ENCODE data around the gene RFPL1. TPM values are rescaled to one million over a fixed set of nuclear protein-coding genes. Genes with fewer than 3 reads are reported as not detected.

The RFPL1 gene
- total and polyA plus RNA-seq, 2 experiments from 2014 or later, result not detected

DNA sequence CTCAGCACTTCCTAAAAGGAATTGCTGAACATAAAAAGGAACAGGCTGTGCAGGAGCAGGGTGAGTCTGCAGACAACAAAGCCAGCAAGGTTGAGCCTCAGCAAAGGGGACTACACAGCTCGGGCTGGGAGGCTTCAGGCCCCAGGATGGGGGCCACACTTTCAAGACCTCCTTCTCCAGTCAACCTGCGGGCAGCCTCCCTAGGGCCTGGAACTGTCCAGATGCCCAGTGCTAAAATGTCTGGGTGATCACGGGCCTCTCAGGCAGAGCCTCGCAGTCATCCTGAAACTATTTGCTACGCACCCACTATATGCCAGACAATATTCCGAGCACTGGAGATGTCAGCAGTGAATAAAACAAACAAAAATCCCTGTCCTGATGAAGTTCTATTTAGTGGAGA, 37.7 kb downstream of the RFPL1 start:
- H3K4me1 ChIP-seq (ENCODE audit: insufficient read depth), result peaks cover 21% of the 10 kb centered on the region
- H3K4me3 ChIP-seq, result no peak overlapping the region
- H3K27me3 ChIP-seq (ENCODE audit: insufficient read depth), result peaks cover 40% of the 10 kb centered on the region
- Mint-ChIP-seq H3K27me3 (ENCODE audit: insufficient read depth, low read depth, poor library complexity) (peaks cover 50% of the 10 kb centered on the region), H3K4me1 (peaks cover 26% of the 10 kb centered on the region), H3K36me3 (ENCODE audit: low read depth) (peaks cover 4% of the 10 kb centered on the region; the same call in 2 of the 3 replicates), H3K9me3 (peaks cover 5% of the 10 kb centered on the region; the same call in 2 of the 3 replicates), H3K4me3 (no peak overlapping the region), H3K27ac (no peak overlapping the region)
- H3K4me2 ChIP-seq, result no peak overlapping the region
- ATAC-seq (no peak), DNase-seq (ENCODE audit: low spot score) (peak; percentile 28)
- H3K9me2 ChIP-seq (ENCODE audit: insufficient read depth), result no peaks in the 10 kb centered on the region
- no peaks in the 10 kb centered on the region for H3K36me3 ChIP-seq (ENCODE audit: insufficient read depth)
- H3F3A ChIP-seq (replicated peaks; ENCODE audit: low read depth), result 0 out of 2 replicates have a peak, but pooled peaks cover 3% of the 10 kb centered on the region
- H3K27ac ChIP-seq (ENCODE audit: low read depth), result no peak overlapping the region
- H2AFZ ChIP-seq, result no peak overlapping the region
- H3K79me2 ChIP-seq (replicated peaks; ENCODE audit: insufficient read depth), result no peaks in the 10 kb centered on the region
- TF ChIP-seq, protein P1, sequence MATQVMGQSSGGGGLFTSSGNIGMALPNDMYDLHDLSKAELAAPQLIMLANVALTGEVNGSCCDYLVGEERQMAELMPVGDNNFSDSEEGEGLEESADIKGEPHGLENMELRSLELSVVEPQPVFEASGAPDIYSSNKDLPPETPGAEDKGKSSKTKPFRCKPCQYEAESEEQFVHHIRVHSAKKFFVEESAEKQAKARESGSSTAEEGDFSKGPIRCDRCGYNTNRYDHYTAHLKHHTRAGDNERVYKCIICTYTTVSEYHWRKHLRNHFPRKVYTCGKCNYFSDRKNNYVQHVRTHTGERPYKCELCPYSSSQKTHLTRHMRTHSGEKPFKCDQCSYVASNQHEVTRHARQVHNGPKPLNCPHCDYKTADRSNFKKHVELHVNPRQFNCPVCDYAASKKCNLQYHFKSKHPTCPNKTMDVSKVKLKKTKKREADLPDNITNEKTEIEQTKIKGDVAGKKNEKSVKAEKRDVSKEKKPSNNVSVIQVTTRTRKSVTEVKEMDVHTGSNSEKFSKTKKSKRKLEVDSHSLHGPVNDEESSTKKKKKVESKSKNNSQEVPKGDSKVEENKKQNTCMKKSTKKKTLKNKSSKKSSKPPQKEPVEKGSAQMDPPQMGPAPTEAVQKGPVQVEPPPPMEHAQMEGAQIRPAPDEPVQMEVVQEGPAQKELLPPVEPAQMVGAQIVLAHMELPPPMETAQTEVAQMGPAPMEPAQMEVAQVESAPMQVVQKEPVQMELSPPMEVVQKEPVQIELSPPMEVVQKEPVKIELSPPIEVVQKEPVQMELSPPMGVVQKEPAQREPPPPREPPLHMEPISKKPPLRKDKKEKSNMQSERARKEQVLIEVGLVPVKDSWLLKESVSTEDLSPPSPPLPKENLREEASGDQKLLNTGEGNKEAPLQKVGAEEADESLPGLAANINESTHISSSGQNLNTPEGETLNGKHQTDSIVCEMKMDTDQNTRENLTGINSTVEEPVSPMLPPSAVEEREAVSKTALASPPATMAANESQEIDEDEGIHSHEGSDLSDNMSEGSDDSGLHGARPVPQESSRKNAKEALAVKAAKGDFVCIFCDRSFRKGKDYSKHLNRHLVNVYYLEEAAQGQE (IDR thresholded peaks at IDR 0.05; ENCODE audit: unreplicated experiment), result peak; percentile 70
- TF ChIP-seq ZNF114 (CRISPR knock-in tag; IDR thresholded peaks at IDR 0.05), result no peak
- H4K20me1 ChIP-seq (replicated peaks; ENCODE audit: insufficient read depth), result no peaks in the 10 kb centered on the region

DNA sequence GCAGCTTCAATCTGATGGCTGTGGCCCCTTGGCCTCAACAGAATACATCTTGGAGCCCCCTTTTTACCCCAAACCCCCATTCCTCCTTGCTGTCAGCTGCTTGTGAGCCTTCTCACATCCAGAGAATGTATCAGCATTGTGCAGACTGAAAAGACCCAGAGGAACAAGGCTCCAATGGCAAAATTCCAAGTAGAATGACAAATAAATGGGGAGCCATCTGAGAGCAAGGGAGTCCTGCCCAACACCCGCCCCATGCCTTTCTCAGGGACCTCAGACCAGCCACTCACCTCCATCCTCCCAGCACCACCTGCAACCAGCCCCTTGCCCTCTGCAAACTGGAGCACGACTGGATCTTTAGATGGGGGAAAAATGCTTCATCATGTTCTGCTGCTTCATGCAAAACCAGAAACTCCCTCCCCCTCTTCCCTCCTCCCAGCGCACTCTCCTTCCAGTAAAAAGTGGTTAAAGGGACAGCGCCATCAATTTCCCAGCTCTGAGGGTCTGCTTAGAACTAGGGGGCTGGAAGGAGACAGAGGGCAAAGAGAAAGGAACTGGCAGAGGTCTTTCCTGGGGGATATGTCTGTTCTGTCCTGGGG, 39.4 kb downstream of the RFPL1 start:
- H3K79me2 ChIP-seq (replicated peaks; ENCODE audit: insufficient read depth), result no peaks in the 10 kb centered on the region
- no peaks in the 10 kb centered on the region for H3K9me2 ChIP-seq (ENCODE audit: insufficient read depth)
- H3F3A ChIP-seq (replicated peaks; ENCODE audit: low read depth), result peaks cover 7% of the 10 kb centered on the region; the same call in 1 of the 2 replicates
- Mint-ChIP-seq H3K27me3 (ENCODE audit: insufficient read depth, low read depth, poor library complexity) (peaks cover 64% of the 10 kb centered on the region), H3K27ac (no peak overlapping the region), H3K4me3 (peak overlapping the region; percentile 68), H3K4me1 (peaks cover 41% of the 10 kb centered on the region), H3K9me3 (peaks cover 10% of the 10 kb centered on the region; the same call in 2 of the 3 replicates), H3K36me3 (ENCODE audit: low read depth) (peaks cover 7% of the 10 kb centered on the region; the same call in 2 of the 3 replicates)
- H3K4me1 ChIP-seq (ENCODE audit: insufficient read depth), result peaks cover 28% of the 10 kb centered on the region
- no peaks in the 10 kb centered on the region; the same call in 1 of the 2 replicates for H4K20me1 ChIP-seq (replicated peaks; ENCODE audit: insufficient read depth)
- DNase-seq (ENCODE audit: low spot score), result peak; percentile 54
- no peaks in the 10 kb centered on the region for H3K36me3 ChIP-seq (ENCODE audit: insufficient read depth)
- no peak for ATAC-seq
- no peak overlapping the region for H2AFZ ChIP-seq
- peak overlapping the region; percentile 65 for H3K4me3 ChIP-seq
- H3K4me2 ChIP-seq, result peak overlapping the region; percentile 87
- TF ChIP-seq NANOG (IDR thresholded peaks at IDR 0.05; ENCODE audit: borderline replicate concordance) (no peak), POLR2AphosphoS5 (IDR thresholded peaks at IDR 0.05; ENCODE audit: low read depth) (no peak), CREB1 (CRISPR knock-in tag; IDR thresholded peaks at IDR 0.05; ENCODE audit: low read depth) (no peak), ZNF114 (CRISPR knock-in tag; IDR thresholded peaks at IDR 0.05) (no peak), STAT1 (IDR thresholded peaks at IDR 0.05; ENCODE audit: unreplicated experiment) (no peak)
- TF ChIP-seq, protein P2, sequence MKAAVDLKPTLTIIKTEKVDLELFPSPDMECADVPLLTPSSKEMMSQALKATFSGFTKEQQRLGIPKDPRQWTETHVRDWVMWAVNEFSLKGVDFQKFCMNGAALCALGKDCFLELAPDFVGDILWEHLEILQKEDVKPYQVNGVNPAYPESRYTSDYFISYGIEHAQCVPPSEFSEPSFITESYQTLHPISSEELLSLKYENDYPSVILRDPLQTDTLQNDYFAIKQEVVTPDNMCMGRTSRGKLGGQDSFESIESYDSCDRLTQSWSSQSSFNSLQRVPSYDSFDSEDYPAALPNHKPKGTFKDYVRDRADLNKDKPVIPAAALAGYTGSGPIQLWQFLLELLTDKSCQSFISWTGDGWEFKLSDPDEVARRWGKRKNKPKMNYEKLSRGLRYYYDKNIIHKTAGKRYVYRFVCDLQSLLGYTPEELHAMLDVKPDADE (IDR thresholded peaks at IDR 0.05), result no peak
- peaks cover 56% of the 10 kb centered on the region for H3K27me3 ChIP-seq (ENCODE audit: insufficient read depth)
- no peak overlapping the region for H3K27ac ChIP-seq (ENCODE audit: low read depth)
